HuH-7 (cell line): ENCODE measurements around the gene CRYZL1.
A peak's percentile ranks its signal among the peaks of the same experiment; 100 is the strongest.

Source experiments
- DNase-seq: peaks from one replicate; pipeline ENCODE4 v3.0.0; 2011; ENCODE audit warnings: low spot score

Gene CRYZL1

DNA sequence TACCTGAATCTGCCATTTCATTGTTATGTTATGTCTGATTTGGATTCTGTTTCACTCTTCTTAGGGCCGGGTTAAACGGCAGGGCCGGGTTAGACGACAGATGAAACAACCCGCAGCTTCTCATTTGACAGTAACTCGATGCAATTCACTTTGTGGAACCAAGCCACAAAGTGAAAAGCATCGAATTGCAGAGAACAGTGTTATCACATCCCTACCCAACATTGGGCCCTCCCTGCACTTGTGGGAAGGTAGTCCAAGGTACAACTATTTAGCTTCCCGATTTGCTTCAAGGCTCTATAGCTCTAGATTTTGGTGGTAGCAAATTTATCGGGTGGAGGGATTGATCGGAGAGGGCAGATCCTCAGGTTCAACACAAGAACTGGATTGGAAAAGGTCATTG, 81.7 kb downstream of the CRYZL1 start:
- DNase-seq = no peak

DNA sequence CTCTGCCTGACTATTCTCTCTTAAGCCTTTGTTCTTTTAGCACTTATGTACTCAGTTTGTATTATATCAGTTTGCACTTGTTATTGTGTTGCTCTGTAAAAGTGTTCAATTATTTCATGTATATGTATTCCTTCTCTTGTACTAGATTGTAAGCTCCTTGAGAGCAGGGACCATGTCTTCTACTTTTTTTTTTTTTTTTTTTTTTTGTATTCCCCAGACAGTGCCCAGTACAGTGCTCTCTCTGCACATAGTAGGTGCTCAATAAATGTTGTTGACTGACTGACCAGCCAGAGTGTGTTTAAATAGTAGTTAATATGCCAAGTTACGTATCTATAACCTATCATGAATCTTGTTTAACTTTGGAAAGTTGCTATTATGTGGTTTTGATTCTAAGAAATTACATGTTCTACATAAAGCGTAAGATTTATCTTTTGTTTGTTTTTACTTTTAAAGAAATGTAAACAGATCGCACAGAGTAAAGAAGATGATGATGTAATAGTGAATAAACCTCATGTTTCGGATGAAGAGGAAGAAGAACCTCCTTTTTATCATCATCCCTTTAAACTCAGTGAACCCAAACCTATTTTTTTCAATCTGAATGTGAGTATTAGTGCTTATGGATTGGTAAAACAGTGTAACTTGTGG, 82.6 kb downstream of the CRYZL1 start:
- DNase-seq = no peak

DNA sequence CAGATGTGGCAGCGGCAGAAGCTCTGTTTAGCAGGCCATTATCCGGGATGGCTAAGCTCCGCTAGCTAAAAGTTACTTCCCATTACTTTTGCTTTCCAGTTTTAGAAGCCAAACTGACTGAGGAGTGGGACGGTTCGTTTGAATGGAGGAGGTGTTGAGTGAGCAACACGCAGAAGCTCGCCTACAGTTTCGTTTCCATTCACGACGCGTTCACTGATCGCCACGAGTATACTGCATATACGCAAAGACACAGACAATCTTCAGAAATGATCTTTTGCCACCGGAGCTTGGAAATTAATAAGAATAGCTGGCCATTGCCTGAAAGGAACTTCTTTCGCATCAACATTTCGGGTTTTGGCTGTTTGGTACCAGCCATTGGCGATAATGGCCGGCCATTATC, 84.1 kb downstream of the CRYZL1 start:
- DNase-seq = no peak

DNA sequence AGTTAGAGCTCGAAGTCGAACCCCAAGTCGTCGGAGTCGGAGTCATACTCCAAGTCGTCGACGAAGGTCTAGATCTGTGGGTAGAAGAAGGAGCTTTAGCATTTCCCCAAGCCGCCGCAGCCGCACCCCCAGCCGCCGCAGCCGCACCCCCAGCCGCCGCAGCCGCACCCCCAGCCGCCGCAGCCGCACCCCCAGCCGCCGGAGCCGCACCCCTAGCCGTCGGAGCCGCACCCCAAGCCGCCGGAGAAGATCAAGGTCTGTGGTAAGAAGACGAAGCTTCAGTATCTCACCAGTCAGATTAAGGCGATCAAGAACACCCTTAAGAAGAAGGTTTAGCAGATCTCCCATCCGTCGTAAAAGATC, 86.6 kb downstream of the CRYZL1 start:
- no peak for DNase-seq

DNA sequence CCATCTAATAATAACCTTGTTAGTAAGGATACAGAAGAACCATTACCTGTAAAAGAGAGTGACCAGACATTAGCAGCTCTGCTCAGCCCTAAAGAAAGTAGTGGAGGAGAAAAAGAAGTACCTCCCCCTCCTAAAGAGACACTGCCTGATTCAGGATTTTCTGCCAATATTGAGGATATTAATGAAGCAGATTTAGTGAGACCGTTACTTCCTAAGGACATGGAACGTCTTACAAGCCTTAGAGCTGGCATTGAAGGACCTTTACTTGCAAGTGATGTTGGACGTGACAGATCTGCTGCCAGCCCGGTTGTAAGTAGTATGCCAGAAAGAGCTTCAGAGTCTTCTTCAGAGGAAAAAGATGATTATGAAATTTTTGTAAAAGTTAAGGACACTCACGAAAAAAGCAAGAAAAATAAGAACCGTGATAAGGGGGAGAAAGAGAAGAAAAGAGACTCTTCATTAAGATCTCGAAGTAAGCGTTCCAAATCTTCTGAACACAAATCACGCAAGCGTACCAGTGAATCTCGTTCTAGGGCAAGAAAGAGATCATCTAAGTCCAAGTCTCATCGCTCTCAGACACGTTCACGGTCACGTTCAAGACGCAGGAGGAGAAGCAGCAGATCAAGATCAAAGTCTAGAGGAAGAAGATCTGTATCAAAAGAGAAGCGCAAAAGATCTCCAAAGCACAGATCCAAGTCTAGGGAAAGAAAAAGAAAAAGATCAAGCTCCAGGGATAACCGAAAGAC, 87.1 kb downstream of the CRYZL1 start:
- DNase-seq = no peak

DNA sequence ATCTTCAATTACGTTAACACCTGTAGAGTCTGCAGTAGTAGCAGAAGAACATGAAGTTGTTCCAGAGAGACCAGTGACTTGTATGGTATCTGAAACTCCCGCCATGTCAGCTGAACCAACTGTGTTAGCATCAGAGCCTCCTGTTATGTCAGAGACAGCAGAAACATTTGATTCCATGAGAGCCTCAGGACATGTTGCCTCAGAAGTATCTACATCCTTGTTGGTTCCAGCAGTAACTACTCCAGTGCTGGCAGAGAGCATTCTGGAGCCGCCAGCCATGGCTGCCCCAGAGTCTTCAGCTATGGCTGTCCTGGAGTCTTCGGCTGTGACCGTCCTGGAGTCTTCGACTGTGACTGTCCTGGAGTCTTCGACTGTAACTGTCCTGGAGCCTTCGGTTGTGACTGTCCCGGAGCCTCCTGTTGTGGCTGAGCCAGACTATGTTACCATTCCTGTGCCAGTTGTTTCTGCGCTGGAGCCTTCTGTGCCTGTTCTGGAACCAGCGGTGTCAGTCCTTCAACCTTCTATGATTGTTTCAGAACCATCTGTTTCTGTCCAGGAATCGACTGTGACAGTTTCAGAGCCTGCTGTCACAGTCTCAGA, 88.4 kb downstream of the CRYZL1 start:
- DNase-seq = no peak

DNA sequence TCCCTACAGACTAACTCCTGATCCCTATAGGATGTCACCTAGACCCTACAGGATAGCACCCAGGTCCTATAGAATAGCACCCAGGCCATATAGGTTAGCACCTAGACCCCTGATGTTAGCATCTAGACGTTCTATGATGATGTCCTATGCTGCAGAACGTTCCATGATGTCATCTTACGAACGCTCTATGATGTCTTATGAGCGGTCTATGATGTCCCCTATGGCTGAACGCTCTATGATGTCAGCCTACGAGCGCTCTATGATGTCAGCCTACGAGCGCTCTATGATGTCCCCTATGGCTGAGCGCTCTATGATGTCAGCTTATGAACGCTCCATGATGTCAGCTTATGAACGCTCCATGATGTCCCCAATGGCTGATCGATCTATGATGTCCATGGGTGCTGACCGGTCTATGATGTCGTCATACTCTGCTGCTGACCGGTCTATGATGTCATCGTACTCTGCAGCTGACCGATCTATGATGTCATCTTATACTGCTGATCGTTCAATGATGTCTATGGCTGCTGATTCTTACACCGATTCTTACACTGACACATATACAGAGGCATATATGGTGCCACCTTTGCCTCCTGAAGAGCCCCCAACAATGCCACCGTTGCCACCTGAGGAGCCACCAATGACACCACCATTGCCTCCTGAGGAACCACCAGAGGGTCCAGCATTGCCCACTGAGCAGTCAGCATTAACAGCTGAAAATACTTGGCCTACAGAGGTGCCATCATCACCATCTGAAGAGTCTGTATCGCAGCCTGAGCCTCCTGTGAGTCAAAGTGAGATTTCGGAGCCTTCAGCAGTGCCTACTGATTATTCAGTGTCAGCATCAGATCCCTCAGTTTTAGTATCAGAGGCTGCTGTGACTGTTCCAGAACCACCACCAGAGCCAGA, 89.2 kb downstream of the CRYZL1 start:
- DNase-seq = no peak

DNA sequence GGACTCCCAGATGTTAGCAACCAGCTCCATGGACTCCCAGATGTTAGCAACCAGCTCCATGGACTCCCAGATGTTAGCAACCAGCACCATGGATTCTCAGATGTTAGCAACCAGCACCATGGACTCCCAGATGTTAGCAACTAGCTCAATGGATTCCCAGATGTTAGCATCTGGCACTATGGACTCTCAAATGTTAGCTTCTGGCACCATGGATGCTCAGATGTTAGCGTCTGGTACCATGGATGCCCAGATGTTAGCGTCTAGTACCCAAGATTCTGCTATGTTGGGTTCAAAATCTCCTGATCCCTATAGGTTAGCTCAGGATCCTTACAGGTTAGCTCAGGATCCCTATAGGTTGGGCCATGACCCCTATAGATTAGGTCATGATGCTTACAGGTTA, 89.9 kb downstream of the CRYZL1 start:
- DNase-seq = no peak

DNA sequence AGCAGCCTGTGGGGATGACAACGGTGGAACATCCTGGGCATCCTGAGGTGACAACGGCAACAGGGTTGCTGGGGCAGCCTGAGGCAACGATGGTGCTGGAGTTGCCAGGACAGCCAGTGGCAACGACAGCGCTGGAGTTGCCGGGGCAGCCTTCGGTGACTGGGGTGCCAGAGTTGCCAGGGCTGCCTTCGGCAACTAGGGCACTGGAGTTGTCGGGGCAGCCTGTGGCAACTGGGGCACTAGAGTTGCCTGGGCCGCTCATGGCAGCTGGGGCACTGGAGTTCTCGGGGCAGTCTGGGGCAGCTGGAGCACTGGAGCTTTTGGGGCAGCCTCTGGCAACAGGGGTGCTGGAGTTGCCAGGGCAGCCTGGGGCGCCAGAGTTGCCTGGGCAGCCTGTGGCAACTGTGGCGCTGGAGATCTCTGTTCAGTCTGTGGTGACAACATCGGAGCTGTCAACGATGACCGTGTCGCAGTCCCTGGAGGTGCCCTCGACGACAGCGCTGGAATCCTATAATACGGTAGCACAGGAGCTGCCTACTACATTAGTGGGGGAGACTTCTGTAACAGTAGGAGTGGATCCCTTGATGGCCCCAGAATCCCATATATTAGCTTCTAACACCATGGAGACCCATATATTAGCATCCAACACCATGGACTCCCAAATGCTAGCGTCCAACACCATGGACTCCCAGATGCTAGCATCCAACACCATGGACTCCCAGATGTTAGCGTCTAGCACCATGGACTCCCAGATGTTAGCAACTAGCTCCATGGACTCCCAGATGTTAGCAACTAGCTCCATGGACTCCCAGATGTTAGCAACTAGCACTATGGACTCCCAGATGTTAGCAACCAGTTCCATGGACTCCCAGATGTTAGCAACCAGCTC, 90.5 kb downstream of the CRYZL1 start:
- DNase-seq = no peak

DNA sequence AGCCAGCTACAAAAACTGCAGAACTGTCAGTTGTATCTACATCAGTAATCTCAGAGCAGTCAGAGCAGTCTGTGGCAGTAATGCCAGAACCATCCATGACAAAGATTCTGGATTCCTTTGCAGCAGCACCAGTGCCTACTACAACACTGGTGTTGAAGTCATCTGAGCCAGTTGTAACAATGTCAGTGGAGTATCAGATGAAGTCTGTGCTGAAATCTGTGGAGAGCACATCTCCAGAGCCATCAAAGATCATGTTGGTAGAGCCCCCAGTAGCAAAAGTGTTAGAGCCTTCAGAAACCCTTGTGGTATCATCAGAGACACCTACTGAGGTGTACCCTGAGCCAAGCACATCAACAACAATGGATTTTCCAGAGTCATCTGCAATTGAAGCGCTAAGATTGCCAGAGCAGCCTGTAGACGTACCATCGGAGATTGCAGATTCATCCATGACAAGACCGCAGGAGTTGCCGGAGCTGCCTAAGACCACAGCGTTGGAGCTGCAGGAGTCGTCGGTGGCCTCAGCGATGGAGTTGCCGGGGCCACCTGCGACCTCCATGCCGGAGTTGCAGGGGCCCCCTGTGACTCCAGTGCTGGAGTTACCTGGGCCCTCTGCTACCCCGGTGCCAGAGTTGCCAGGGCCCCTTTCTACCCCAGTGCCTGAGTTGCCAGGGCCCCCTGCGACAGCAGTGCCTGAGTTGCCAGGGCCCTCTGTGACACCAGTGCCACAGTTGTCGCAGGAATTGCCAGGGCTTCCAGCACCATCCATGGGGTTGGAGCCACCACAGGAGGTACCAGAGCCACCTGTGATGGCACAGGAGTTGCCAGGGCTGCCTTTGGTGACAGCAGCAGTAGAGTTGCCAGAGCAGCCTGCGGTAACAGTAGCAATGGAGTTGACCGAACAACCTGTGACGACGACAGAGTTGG, 91.4 kb downstream of the CRYZL1 start:
- no peak for DNase-seq

DNA sequence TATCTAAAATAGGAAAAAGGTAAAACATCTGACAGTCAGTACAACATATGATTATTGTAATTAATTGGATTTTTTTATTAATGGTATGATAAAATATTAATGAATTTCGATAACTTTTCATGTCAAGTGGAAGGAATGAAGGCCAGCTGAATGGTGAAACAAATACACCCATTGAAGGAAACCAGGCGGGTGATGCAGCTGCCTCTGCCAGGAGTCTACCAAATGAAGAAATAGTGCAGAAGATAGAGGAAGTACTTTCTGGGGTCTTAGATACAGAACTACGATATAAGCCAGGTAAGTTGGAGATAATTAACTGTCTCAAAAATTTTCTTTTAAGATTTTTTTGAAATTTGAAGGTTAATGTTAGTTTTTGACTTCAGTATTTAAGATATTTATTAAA, 95.5 kb downstream of the CRYZL1 start:
- no peak for DNase-seq

DNA sequence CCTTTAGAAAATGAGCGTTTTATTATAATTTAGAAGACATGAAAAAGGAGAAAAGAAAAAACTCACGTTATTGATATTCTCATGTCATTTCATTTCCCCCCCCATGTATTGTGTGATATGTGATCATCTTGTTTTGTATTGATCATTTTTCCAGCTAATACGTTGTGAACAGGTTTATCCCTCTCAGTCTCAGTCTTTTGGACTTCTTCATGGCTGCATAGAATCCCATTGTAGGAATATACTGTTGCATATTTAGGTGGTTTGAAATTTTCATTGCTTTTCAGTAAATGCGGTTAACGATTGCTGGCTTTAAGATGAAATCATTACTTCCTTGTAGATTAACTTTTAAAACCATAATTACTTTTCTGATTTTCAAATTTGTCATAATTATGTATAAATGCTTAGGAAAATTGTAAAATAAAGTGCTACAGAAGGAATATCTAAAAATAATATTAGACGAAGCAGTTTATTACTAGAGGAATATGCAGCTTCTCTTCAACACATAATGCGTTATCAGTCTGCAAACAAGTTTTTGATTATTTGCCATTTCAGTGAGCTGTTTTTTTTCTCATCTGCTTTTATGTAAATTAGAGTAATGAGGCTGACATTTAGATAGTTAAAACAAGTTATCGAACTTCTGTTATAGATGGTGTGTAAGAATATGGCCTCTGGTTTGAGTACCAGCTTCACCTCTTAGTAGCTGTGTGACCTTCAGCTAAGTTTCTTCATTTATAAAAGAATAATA, 96.9 kb downstream of the CRYZL1 start:
- no peak for DNase-seq

DNA sequence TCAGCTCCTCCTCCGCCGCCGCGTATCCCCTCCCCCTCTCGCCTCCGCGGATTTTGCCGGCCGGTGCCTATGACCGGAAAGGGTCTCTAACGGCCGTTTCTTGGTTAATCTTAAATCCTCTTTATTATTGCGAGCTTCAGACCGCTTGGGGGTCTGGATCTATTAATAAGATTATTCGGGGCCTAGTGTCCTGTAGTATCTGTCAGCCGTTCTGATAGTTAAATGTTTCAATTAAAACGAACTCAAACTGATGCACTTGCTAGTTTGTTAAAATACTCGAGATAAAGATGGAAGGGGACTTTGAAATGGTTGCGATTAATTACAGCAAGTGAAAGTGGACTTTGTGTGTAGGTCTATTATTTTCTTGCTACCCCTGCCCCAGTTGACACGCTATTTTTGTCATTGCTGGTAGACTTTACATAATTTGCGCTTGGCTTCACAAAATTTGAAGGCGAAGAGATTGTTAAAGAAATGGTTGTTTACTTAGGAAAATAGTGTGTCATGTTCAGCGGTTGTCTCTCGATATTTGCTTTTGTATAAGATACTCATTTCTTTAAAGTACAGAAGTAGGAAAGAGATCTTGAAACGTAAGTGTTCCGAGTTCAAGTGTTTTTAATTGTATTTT, 97.9 kb downstream of the CRYZL1 start:
- DNase-seq = no peak

DNA sequence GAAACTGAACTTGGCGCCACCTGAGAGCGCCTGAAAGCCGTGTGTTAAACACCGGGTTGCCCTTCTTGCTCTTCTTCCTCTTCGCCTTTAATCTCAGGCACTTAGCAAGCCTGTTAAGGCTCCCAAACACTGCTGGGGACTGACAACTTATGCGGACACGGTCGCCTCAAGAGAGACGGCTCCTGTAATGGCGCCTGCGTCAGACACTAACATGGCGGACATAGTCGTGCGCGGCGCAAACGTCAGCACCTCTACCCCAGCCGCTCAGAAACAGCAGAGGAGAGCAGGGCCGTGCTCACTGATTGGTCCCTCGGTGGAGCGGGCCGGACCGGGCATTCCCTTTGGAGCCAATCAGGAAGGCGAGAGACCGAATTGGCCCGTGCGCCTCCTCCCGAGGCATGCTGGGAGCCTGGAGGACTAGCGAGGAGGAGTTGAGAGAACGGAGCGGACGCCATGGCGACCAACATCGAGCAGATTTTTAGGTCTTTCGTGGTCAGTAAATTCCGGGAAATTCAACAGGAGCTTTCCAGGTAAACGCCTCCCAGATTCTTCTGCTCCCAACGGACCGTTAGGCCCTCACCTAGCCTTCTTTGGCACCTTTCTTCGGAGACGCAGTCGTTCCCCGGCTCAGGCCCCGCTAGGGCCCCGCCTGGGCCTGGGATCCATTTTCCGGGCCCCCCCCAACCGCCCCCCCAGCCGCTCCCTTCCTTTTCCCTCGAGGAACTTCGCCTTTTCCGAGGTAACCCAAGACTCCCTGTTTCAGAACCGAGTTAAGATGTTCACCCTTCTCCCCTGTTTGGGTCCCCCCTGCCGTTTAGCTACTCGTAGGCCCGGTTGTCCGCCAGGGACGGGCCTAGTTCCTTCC, 98.7 kb downstream of the CRYZL1 start, which contains the start of gene SON:
Gene SON (plus strand): TSS at position 399 of the 865 bp plus-strand sequence. CDS start 55 bp downstream, at position 454.
- DNase-seq = peak; percentile 94

DNA sequence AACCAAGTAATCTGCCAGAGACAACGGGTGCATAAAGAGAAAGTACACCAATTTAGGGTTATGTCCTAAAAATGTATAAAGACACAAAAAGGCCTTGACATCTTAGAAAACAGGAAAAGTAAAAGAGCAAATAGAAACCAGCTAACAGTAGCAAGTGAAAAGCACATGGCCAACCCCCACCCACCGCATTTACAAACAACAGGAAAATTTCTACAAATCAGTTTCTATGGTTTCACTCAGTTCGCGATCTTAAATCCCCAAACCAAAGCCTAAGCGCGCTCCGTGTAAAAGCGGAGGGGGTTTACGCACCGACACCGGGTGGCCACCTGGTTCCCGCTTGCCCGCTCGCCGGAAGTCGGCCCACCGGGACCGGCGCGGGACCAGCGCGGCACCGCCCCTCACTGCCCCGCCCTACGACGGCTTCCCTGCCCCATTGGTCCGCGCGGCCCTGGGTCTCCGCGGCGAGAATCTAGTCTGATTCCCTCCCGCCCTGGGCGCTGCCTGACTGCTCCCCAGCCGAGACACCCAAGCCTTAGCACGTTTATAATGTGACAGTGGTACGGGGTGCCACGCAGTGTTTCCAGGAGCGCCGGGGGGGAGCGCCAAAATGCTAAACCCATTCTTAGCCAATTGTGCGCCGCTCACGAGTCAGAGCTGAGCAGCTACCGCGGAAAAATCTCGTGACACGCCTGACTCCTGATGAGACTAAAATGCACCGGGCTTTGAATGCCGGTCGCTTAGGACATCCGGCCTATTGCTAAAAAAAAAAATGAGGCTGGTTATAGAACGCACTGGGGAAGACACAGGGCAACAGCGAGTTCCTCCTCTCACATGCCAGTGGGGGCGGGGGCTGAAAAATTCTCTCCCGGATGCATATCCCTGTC, 99.5 kb downstream of the CRYZL1 start, which contains the start of gene GART:
Gene GART (minus strand): TSS at position 362 of the 884 bp plus-strand sequence. CDS start 2,802 bp downstream, outside the sequence.
- DNase-seq = peak; percentile 57

DNA sequence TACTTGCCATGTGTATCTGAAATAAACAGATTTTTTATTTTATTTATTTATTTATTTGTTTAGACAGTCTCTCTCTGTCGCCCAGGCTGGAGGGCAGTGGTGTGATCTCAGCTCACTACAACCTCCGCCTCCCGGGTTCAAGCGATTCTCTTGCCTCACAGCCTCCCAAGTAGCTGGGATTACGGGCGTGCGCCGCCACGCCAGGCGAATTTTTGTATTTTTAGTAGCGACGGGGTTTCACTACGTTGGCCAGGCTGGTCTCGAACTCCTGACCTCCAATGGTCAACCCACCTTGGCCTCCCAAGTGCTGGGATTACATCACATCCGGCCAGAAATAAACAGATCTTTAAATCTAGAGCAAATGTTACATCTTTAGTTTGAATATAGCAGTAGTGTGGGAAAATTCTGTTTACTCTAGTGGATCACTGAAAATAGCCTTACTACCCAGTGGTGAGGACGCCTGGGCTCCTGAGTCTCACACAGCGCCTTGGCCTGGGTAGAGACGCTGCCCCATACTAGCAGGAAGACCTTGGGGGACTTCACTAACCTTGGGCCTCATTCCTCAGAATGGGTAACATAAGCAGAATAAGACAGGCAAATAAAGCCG, 100.3 kb downstream of the CRYZL1 start:
- no peak for DNase-seq
